ENCODE data around the gene CLTA.

The CLTA gene

DNA sequence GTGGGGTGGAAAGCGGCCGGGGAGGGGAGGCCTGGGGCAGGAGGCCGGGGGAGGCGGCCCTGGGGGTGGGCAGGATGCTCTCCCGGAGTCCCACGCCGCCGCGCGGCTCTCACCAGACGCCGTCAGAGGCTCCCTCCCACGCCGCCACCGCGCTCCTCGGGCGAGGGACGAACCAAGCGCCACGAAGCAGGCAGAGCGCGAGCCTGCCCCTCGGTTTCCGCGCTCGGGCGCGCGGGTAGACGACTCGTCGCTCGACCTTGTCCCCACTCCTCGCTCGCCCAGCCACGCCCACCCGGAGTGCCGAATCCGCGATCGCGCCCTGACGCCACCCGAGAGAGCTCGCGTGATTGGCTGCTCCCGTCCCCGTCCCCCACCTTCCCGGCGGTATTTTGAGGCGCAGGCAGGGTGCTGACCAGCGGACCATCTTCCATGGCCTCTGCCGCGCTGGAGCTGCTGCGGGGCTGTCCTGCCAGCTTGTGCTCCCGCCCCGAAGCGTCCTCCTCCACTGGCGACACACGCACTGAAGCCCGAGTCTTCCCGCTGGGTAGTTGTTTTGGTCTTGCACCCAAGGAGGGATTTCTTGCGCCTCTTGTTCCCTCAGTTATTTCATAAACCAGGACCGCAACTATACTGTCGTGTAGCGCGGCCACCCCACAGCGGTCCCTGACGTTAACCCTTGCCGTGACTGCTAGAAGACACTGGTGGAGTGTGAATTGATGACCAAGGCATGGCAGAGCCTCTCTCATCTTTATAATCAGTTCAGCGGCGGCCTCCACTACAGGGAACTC lies 67.7 kb downstream of the CLTA start, which contains the start of gene GNE (continued):
- TF ChIP-seq ZBTB21 (tag by site-specific recombination; IDR thresholded peaks at IDR 0.05) (peak; percentile 68), ZNF354C (tag by site-specific recombination; IDR thresholded peaks at IDR 0.05; ENCODE audit: borderline replicate concordance, low read depth) (no peak), PBX3 (CRISPR knock-in tag; IDR thresholded peaks at IDR 0.05) (no peak), ZFP41 (tag by site-specific recombination; IDR thresholded peaks at IDR 0.05; ENCODE audit: borderline replicate concordance) (no peak), SCRT2 (tag by site-specific recombination; IDR thresholded peaks at IDR 0.05) (no peak), ZBTB44 (tag by site-specific recombination; IDR thresholded peaks at IDR 0.05) (no peak), ZNF202 (tag by site-specific recombination; IDR thresholded peaks at IDR 0.05; ENCODE audit: borderline replicate concordance) (no peak), ZNF248 (tag by site-specific recombination; IDR thresholded peaks at IDR 0.05) (no peak), ZNF837 (tag by site-specific recombination; IDR thresholded peaks at IDR 0.05) (no peak), HOXC10 (CRISPR knock-in tag; IDR thresholded peaks at IDR 0.05) (no peak), ZNF549 (tag by site-specific recombination; IDR thresholded peaks at IDR 0.05) (no peak), ZNF10 (tag by site-specific recombination; IDR thresholded peaks at IDR 0.05) (0 out of 2 replicates have a peak, but pooled peaks have one; percentile 1), SALL2 (tag by site-specific recombination; IDR thresholded peaks at IDR 0.05; ENCODE audit: borderline replicate concordance) (no peak), BCL11B (tag by site-specific recombination; IDR thresholded peaks at IDR 0.05; ENCODE audit: low read depth) (no peak), ZNF335 (tag by site-specific recombination; conservative IDR thresholded peaks at IDR 0.05) (peak; percentile 90), ZNF843 (tag by site-specific recombination; IDR thresholded peaks at IDR 0.05) (0 out of 2 replicates have a peak, but pooled peaks have one; percentile 18), ZNF416 (tag by site-specific recombination; IDR thresholded peaks at IDR 0.05) (no peak), ZNF266 (tag by site-specific recombination; IDR thresholded peaks at IDR 0.05; ENCODE audit: low read depth) (no peak), YY1 (tag by site-specific recombination; IDR thresholded peaks at IDR 0.05) (no peak; the same call in 1 of the 2 replicates), ZNF514 (tag by site-specific recombination; IDR thresholded peaks at IDR 0.05) (no peak), FEZF1 (tag by site-specific recombination; IDR thresholded peaks at IDR 0.05) (no peak), ZNF391 (tag by site-specific recombination; IDR thresholded peaks at IDR 0.05; ENCODE audit: borderline replicate concordance, low read depth) (no peak; the same call in 1 of the 2 replicates), ZNF639 (tag by site-specific recombination; IDR thresholded peaks at IDR 0.05) (no peak; the same call in 1 of the 2 replicates), SCRT1 (tag by site-specific recombination; IDR thresholded peaks at IDR 0.05; ENCODE audit: borderline replicate concordance) (no peak)
- TF ChIP-seq, protein P1, sequence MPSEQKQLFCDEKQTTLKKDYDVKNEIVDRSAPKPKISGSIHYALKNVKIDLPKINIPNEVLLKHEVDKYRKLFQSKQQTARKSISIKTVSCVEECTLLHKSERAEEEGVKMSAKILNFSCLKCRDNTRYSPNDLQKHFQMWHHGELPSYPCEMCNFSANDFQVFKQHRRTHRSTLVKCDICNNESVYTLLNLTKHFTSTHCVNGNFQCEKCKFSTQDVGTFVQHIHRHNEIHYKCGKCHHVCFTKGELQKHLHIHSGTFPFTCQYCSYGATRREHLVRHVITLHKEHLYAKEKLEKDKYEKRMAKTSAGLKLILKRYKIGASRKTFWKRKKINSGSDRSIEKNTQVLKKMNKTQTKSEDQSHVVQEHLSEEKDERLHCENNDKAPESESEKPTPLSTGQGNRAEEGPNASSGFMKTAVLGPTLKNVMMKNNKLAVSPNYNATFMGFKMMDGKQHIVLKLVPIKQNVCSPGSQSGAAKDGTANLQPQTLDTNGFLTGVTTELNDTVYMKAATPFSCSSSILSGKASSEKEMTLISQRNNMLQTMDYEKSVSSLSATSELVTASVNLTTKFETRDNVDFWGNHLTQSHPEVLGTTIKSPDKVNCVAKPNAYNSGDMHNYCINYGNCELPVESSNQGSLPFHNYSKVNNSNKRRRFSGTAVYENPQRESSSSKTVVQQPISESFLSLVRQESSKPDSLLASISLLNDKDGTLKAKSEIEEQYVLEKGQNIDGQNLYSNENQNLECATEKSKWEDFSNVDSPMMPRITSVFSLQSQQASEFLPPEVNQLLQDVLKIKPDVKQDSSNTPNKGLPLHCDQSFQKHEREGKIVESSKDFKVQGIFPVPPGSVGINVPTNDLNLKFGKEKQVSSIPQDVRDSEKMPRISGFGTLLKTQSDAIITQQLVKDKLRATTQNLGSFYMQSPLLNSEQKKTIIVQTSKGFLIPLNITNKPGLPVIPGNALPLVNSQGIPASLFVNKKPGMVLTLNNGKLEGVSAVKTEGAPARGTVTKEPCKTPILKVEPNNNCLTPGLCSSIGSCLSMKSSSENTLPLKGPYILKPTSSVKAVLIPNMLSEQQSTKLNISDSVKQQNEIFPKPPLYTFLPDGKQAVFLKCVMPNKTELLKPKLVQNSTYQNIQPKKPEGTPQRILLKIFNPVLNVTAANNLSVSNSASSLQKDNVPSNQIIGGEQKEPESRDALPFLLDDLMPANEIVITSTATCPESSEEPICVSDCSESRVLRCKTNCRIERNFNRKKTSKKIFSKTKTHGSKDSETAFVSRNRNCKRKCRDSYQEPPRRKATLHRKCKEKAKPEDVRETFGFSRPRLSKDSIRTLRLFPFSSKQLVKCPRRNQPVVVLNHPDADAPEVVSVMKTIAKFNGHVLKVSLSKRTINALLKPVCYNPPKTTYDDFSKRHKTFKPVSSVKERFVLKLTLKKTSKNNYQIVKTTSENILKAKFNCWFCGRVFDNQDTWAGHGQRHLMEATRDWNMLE (tag by site-specific recombination; conservative IDR thresholded peaks at IDR 0.05; ENCODE audit: low read depth): peak; percentile 21; the same call in 1 of the 2 replicates
- TF ChIP-seq, protein P2, sequence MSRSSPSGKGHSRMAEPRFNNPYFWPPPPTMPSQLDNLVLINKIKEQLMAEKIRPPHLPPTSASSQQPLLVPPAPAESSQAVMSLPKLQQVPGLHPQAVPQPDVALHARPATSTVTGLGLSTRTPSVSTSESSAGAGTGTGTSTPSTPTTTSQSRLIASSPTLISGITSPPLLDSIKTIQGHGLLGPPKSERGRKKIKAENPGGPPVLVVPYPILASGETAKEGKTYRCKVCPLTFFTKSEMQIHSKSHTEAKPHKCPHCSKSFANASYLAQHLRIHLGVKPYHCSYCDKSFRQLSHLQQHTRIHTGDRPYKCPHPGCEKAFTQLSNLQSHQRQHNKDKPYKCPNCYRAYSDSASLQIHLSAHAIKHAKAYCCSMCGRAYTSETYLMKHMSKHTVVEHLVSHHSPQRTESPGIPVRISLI (tag by site-specific recombination; IDR thresholded peaks at IDR 0.05): no peak
- TF ChIP-seq, protein P3, sequence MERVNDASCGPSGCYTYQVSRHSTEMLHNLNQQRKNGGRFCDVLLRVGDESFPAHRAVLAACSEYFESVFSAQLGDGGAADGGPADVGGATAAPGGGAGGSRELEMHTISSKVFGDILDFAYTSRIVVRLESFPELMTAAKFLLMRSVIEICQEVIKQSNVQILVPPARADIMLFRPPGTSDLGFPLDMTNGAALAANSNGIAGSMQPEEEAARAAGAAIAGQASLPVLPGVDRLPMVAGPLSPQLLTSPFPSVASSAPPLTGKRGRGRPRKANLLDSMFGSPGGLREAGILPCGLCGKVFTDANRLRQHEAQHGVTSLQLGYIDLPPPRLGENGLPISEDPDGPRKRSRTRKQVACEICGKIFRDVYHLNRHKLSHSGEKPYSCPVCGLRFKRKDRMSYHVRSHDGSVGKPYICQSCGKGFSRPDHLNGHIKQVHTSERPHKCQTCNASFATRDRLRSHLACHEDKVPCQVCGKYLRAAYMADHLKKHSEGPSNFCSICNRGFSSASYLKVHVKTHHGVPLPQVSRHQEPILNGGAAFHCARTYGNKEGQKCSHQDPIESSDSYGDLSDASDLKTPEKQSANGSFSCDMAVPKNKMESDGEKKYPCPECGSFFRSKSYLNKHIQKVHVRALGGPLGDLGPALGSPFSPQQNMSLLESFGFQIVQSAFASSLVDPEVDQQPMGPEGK (tag by site-specific recombination; IDR thresholded peaks at IDR 0.05): peak; percentile 53; the same call in 1 of the 2 replicates
